NCI-H82 (cell line): ENCODE results near the gene TTC39A.
"Not testable (repeated sequence)": the region's sequence is repeated elsewhere in the genome, so short reads cannot be mapped to it uniquely, and the experiment has no call there.

Experiments
- DNase-seq: peaks from one replicate; lab custom pipeline; 2025; lab: John Stamatoyannopoulos, UW

The TTC39A gene

DNA sequence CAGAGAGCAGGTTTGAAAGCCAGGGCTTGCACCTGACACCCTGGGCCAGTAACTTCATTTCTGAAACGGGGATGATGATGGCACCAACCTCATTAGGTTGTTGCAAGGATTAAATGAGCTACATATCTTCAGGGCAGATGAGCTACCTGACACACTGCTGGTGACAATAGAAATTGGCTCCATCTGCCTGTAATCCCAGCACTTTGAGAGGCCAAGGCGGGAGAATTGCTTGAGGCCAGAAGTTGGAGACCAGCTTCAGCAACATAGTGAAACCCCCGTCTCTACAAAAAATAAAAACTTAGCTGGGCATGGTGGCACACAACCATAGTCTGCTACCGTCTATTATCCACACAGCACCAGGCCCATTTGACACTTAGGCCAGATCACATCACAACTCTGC is 6.3 kb upstream of the TTC39A start:
- DNase-seq = no peak

DNA sequence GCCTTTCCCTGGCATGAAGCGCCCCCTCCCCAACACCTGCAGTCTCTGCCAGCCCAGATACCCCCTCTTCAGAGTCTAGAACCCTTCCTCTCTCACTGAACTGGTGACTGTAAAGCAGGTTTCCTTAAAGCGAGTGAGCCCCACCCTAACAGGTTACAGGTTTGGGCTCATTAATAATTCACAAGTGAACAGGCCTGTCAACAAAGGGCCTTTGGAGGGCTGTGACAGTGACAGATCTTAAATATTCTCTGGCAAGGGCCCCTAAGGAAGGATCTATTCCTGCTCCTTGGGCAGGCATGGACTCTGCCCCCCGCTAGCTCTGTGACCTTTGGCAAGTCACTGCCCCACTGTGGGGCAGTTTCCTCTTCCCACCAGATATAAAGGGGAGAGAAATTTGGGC is 5.6 kb upstream of the TTC39A start:
- no peak for DNase-seq

DNA sequence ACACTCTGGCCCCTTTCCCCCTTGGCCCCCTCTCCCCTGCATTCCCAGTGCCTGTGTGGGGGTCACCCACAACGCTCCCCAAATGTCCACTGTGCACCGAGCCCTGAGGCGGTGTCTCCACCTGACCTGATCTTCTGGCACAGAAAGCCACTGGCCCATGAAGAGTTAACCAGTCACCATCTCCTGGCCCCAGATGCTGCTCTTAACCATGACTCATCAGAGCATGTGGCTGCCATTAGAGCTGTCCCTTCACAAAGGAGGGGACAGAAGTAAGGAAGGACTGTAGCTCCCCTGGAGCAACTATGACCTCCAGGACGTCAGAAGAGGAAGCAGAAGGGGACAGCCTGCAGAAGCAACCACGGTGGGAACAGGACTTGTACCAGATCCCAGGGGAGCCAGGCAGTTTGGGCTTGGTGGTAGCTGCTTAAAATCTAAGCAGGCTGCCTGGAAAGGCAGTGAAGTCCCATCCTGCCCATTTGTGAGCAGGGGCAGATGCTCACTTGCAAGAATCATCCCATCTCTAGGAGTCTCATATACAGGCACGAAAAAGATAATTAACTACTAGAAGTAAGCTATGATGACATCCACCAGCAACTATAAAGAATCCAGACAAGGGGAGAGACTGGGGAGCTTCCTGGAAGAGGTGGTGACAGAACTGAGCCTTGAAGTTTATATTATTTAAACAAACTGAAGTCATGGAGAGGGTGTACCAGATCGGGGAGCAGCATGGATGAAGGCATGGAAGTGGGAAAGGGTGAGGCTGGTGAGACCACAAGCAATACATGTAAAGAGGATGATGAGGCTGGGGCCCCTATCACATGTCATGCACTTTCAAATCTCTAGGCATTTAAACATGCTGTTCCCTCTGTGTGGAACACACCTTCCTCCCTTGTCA is 1.1 kb upstream of the TTC39A start:
- DNase-seq = peak; percentile 68

DNA sequence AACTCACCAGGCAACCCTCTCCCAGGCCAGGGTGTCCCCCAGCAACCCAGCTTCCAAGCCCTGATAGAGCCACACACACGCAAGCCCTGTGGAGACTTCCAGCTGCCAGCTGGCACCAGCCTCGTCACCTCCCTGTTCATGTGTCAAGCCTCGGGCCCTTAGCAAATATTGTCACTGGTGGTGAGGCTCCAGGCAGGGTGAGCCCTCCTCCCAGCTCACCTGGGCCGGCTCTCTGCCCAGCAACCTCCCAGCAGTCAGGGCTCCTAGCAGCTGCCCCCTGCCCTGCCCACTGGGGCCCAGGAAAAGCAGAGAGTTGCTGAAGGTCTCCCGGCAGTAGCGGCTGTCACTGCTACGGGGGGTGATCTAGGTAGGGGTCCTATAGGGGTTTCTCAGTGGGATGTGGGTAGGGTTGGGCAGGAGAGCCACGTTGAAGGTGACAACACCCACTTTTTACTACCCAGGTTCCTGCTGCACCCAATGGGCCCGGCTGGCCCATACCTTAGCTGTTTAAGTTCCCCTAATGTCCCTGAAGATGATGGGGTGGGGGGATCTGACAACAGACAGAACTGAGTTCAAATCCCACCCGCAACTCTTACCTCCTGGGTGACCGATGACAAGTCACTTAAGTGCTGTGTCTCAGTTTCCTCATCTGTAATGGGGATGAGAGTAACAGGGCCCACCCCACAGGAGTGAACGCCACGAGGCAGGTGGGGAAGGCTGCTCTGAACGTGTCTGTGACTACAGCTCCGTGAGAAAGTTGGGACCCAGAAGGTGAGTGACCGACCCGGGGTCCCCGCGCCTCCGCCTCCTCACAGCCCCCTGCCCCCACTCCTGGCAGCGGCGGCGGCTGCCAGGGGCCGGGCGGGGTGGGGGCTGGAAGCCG is 678 bp downstream of the TTC39A start:
- DNase-seq = no peak

DNA sequence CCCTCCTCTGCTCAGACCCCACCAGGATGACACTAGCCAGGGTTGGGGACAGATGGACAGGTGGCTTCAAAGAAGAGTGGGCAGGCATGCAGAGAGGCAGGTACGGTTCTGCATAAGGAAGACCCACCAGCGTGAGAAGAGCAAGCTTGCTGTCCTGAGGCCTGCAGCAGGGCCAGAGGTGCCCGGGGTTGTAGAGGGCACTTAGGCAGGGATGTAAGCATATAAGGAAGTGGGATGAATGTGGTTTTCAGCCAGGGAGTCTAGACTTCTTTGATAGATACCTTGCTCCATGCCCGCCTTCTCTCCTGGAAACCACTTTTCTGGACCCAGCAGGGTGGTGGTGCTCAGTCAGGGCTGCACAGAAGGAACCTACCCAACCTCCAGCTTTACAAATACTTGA is 1.4 kb downstream of the TTC39A start:
- DNase-seq = no peak

DNA sequence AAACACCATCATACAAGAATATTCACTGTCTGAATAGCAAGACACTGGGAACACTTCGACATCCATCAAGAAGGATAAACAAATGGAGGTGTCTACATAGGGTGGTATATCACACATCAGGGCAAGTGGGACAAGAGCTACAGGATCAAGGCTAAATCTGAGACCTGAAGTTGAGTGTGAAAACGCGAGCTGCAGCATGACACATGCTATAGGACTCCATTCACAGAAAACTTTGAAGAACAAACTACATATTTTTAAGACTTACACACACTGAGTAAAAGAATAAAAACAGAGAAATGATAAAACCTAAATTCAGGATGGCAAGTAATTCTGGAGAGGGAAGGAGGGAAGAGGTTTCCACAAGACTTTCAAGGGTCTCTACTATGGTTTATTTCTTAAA is 2.1 kb downstream of the TTC39A start:
- DNase-seq = no peak

DNA sequence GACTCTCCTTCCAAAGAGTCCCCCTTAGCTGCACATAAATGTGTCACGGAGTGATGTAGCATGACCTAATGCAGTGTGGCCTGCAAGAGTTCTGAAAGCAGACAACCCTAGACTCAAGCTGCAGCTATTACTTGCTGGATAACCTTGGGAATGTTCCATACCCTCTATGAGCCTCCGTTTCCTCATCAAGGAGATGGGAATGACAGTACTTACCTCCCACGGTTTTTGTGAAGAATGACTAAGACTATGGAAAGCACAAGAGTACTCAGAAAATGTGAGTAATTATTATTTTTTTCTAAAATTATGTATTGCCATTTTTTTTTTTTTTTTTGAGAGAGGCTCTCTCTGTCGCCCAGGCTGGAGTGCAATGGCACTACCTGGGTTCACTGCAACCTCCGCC is 3.0 kb downstream of the TTC39A start:
- DNase-seq = no peak

DNA sequence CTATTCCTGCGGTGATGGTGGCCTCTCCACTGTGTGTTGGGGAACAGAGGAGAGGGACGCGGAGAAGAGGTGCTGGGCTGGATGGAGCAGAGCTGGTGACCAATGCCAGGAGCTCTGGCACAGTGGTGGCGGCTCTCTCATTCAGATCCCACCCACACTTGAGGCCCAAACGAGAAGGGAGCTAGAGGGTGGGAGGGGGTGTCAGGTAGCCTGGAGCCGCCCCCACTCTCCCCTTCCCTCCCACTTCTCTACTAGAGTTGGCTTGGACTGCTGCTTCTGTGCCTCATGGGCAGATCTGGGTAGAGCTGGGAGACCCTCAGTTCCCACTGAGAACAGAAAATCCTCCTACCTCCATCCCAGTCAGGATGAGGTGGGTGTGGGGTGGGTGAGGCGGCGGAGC is 3.5 kb downstream of the TTC39A start:
- DNase-seq = no peak

DNA sequence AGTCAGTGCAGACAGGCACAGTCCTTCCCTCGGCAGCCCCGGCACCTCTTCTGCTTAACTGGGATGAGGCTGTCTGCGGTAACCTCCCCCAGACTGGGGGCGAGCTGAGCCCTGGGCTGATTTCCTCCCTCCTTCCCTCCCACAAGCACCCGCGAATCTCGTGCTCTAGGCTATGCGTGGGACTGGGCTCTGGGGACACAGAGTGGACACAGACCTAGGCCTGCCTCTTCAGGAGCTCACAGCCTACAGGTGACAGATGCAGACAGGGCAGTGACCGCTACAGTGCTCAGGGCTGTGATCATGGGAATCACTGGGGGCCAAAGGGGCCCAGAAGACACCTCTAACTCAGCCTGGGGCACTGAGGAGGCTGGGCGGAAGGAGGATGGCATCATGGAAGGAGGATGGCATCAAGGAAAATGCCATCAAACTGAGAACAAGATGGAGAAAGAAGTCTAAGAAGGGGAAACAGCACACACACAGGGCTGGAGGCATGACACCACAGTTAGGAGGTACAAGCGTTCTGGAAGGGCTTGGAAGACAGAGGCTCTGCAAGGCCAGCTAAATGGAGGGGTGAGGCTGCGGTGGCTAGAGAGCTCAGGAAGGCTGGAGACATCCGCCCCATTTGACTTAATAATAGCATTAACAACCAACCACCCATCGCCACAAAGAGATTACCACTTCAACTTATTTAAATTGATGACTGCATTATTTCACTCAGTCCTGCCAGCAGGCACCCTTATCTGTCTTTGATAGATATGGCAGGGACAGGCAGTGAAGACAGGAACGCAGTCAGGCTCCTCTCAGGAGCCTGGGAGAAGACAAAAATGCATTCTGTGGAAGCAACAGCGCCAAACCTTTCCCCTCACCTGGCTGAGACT is 4.2 kb downstream of the TTC39A start:
- peak; percentile 81 for DNase-seq

DNA sequence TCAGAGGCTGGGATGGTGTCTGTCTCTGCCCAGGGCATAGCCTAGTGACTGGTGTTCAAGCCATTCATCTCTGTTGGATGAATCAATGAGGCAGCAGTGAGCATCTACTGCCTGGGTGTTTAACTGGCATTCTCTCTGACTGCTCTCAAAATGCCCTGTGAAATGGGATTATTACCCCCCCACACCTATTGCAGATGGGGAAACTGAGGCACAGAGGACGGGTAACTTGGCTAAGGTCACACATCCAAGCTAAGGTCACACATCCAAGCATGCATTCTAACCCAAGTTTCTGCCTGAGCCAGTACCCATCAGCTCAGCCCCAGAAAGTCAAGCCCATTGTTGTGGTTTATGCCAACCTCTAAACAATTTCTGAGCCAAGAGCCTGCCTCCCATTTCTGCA is 5.0 kb downstream of the TTC39A start:
- DNase-seq = no peak

DNA sequence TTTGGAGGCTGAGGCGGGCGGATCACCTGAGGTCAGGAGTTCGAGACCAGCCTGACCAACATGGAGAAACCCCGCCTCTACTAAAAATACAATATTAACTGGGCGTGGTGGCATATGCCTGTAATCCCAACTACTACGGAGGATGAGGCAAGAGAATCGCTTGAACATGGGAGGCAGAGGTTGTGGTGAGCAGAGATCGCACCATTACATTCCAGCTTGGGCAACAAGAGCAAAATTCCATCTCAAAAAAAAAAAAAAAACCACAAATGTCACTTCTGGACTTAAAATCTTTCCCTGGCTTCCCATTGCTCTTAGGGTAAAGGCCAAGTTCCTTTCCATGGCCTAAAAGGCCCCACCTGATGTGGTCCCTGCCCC is 5.4 kb downstream of the TTC39A start:
- DNase-seq = not testable (repeated sequence)

DNA sequence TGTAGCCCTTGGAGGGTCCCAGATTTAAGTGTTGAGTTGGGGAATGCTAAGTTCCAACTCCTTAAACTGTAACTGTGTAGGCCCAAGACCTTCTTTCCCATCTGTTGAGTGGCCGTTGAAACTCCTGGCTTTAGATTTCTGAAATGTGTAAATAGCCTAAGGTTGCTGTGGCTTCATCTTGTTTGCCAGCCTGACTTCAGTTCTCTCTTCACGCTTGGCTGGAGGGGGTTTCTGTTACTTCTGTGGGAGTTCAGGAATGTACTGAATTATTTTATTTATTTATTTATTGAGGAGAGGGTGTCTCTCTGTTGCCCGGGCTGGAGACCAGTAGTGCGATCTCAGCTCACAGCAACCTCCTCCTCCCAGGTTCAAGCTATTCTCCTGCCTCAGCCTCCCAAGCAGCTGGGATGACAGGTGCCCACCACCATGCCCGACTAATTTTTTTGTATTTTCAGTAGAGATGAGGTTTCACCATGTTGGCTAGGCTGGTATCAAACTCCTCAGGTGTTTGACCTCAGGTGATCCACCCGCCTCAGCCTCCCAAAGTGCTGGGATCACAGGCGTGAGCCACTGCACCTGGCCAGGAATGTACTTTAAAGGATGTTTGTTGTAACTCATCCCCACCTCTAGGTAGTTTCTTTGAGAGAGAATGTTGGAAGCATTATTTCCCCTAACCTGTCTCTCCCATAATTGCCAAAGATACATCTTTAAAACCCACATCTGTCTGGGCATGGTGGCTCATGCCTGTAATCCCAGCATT is 5.9 kb downstream of the TTC39A start:
- no peak for DNase-seq

DNA sequence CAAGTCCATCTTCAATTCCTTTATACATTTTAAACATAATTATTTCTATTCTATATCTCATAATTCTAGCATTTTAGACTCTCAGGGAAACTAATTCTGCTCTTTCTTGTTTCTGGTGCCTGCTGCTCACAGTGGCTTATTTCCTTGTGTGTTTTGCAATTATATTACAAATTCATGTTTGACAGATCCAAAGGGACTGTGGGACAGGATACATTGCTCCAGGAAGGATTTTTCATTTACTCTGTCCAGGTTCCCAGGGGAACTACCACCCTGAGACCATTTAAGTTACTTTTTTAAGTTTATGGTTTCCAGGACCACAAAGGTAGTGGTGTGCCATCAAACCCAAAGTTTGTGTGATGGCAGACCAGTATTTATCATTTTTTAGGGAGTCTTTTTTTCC is 6.6 kb downstream of the TTC39A start:
- no peak for DNase-seq

DNA sequence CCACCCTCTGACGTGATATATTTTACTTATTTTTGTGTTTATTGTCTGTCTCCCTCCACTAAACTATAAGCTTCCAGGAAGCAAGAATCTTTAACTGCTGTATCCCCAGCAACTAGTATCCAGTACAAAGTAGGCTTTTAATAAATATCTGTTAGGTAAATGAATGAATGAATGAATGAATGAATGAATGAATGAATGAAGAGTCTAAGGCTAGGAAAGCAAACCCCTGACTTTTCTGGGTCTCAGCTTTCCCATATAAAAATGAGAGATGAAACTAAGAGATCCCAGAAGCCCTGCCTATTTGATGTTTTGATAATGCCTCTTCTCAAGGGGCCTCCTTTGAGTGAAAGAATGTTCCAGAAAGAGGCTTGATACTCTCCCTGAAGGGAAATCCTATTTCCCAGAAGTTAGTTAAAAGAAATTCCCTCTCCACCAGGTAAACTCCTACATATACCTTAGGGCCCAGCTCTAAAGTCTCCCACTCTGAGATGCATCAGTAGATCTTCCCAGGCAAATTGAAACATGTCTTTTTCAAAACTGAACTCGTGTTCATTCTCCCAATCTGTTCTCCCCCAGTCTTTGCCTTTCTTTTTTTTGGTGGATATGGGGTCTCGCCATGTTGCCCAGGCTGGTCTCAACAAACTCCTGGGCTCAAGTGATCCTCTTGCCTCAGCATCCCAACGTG is 7.8 kb downstream of the TTC39A start:
- no peak for DNase-seq

DNA sequence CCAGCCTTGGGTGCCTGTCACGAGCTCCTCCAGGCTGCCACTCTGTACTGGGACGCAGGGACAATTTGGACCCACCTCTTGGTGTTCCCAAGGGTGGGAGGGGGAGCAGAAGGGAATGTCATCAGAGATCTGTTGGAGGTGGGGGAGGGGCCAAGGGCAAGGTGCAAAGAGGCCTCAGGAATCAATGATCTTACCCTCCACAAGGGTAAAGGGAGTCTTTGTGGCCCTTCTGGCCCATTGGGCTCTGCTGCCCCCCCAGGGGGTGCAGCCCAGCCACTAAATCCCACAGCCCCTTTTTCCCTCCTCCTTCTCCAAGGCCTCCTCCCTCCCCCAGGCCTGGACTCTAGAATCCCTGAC is 8.5 kb downstream of the TTC39A start:
- no peak for DNase-seq

DNA sequence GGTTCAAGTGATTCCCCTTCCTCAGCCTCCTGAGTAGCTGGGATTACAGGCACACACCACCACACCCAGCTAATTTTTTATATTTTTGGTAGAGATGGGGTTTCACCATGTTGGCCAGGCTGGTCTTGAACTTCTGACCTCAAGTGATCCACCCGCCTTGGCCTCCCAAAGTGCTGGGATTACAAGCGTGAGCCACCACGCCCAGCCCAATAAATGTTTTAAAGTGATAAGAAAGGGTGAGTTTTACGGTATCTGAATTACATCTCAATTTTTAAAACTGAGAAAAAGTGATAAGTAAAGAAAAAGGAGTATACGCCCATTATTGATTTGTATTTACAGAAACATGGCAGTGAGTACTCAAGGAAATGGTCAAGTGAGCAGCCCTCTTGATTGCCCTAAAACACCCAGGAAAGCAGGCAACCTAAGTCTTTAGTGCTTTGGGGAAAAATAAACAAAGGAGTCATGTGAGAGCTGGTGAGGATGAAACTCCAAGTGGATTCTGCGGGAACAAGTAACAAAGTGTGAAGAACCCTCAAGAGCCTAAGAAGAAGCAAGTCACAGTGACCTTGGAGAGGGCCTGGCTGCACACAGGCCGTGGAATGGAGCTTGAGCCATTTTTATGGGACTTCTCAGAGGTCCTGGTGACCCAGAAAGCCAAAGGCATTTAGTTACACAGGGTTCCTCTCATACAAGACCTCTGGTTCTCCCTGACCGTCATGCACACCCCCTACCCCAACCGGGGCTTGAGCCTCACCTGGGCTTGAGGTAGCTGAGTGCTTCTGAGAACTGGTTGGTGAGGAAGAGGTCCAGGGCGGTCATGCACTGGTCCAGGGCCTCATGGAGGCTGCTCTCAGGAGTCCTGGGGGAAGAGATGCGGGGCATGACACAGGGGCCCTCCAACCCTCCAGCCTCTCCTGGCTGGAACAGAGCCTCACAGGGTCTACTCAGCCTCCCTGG is 9.1 kb downstream of the TTC39A start:
- DNase-seq = no peak

DNA sequence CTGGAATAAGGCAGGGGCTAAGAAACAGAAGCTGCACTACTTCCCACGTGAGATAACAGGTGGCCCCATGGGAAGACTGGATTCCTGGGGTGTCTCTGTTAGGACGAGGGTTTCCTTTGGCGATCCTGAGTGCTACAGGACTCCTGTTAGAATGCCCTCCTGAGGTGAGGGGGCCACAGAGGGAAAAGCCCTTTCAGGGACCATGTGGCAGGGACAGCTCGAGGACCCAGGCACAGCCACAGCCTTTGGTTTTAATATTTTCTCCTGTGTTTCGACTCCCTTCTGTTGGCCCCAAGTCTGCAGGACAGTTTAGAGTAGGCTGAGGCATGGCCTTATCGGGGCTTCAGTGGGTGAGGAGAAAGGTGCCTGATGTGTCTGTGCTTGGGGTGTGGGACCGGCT is 12.6 kb downstream of the TTC39A start:
- DNase-seq = no peak

DNA sequence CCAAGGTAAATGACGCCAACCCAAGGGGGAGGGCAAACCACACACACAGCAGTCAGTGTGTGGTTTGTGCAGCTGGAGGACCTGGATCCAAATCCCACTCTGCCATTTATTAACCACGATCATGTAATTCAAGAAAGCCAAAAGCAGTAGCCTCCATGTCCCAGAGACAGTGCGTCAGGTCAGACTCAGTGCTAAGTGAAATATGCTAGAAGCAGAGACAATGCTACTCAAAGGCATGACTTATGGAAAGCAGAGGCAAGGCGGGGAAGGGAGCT is 13.6 kb downstream of the TTC39A start:
- DNase-seq = no peak

DNA sequence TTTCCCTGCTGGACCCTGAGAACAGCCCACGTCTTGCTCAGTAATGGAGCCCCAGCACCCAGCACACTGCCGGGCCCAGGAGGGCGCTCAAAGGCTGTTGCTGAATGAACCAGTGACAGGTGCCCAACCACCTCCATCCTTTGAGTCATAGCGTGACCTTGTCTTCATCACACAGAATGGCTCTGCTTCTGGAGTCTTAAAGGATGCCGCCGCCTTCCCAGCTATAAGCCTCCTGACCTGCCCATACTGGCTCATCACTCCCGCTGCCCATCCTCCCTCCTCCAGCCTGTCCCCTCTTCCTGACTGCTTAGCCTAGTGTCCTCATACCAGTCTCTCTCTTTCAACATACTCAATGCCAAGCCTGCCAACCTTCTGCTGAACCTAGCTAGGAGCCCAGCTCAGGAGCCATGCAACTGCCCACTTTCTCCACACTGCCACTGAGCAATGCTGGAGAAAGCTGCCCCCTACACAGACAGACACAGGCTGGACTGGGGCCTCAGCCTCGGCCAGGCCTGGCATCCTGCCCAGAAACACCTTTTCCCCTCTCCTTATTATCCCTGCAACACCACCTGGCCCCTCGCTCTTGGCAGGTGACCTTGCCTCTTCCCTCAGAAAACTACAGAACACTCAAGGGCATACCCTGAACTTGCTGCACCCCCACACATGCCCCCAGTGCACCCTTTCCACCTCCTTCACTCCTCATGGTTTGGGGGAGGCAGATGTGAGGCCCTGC is 14.1 kb downstream of the TTC39A start:
- DNase-seq = peak; percentile 34
